ENCODE data around the gene ALLC.

ALLC gene

DNA sequence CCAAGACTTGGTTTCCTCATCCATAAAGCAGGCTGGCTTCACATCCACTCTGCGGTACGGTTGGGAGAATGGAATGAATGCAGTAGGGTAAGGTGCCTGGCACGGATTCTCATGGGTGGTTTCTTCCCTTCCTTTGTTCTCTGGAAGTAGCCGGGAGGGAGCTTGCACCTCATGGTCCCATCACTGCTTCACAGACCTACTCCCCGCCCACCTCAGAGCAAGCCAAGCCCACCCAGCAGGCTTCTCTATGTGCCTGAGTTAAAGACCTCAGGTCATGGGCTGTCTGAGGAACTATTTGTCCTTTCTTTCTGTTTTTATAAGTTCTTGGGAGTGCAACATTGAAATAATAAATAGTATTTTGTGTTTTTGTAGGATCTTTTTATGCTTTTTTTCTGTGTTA, 48.9 kb downstream of the ALLC start:
- Histone ChIP-seq H3K27ac (ENCODE audit: low read depth, low read length) (no peak overlapping the region), H3K36me3 (ENCODE audit: control insufficient read depth in 5 of 5, insufficient read depth in 5 of 5, low read length in 5 of 5) (no peaks in the 10 kb centered on the region), H3K9me3 (ENCODE audit: control insufficient read depth in 5 of 5, low read length in 5 of 5) (no peaks in the 10 kb centered on the region), H3K27me3 (ENCODE audit: control insufficient read depth in 5 of 5, insufficient read depth in 4 of 5, low read length in 5 of 5) (peaks cover 14 to 38% (median 20%) of the 10 kb centered on the region in 5 donors), H3K9ac (ENCODE audit: low read length in 5 of 5) (no peak overlapping the region), H3K4me1 (ENCODE audit: control insufficient read depth in 5 of 5, insufficient read depth in 5 of 5, low read length in 5 of 5) (peaks cover 0 to 5% (median 3%) of the 10 kb centered on the region in 5 donors), H3K4me3 (ENCODE audit: low read depth in 1 of 5, low read length in 5 of 5) (no peak overlapping the region)

GRCh38 chr2:3708576-3708975, 50.6 kb downstream of the ALLC start:
- peaks cover 0 to 5% (median 3%) of the 10 kb centered on the region in 5 donors for H3K4me1 ChIP-seq (ENCODE audit: control insufficient read depth in 5 of 5, insufficient read depth in 5 of 5, low read length in 5 of 5)
- H3K36me3 ChIP-seq (ENCODE audit: control insufficient read depth in 5 of 5, insufficient read depth in 5 of 5, low read length in 5 of 5): no peaks in the 10 kb centered on the region
- no peaks in the 10 kb centered on the region for H3K9me3 ChIP-seq (ENCODE audit: control insufficient read depth in 5 of 5, low read length in 5 of 5)
- H3K27me3 ChIP-seq (ENCODE audit: control insufficient read depth in 5 of 5, insufficient read depth in 4 of 5, low read length in 5 of 5): peaks cover 7 to 25% (median 11%) of the 10 kb centered on the region in 5 donors
- H3K4me3 ChIP-seq (ENCODE audit: low read depth in 1 of 5, low read length in 5 of 5): no peak overlapping the region
- no peak overlapping the region for H3K9ac ChIP-seq (ENCODE audit: low read length in 5 of 5)
- H3K27ac ChIP-seq (ENCODE audit: low read depth, low read length): no peak overlapping the region

DNA sequence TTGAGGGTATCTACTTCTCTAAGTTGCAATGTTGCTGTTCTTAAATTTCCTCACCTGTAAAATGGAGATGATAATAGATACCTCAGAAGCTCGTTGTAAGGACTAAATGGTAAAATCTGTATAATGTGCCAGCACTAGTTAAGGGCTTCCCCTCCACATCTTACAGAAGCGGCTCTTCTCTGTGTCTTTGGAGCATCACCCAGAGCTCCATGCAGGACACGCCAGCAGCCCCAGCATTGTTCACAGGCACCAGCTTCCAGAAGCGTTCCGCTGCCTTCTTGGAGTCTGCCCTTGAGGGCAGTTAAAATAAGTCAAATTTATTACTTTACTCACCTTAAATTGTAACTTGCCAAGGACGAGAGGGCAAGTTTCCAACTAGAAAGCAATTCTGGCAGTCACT, 51.2 kb downstream of the ALLC start:
- Histone ChIP-seq H3K36me3 (ENCODE audit: control insufficient read depth in 5 of 5, insufficient read depth in 5 of 5, low read length in 5 of 5) (no peaks in the 10 kb centered on the region), H3K4me1 (ENCODE audit: control insufficient read depth in 5 of 5, insufficient read depth in 5 of 5, low read length in 5 of 5) (no peaks in the 10 kb centered on the region), H3K9ac (ENCODE audit: low read length in 5 of 5) (no peak overlapping the region), H3K4me3 (ENCODE audit: low read depth in 1 of 5, low read length in 5 of 5) (no peak overlapping the region), H3K9me3 (ENCODE audit: control insufficient read depth in 5 of 5, low read length in 5 of 5) (no peaks in the 10 kb centered on the region), H3K27ac (ENCODE audit: low read depth, low read length) (no peak overlapping the region), H3K27me3 (ENCODE audit: control insufficient read depth in 5 of 5, insufficient read depth in 4 of 5, low read length in 5 of 5) (peaks cover 4 to 21% (median 7%) of the 10 kb centered on the region in 5 donors)

GRCh38 chr2:3712424-3712823, 54.4 kb downstream of the ALLC start:
- Histone ChIP-seq H3K27me3 (ENCODE audit: control insufficient read depth in 5 of 5, insufficient read depth in 4 of 5, low read length in 5 of 5) (peaks cover 0 to 9% (median 0%) of the 10 kb centered on the region in 5 donors), H3K27ac (ENCODE audit: low read depth, low read length) (no peak overlapping the region), H3K9me3 (ENCODE audit: control insufficient read depth in 5 of 5, low read length in 5 of 5) (no peaks in the 10 kb centered on the region)

GRCh38 chr2:3712831-3713503, 55.0 kb downstream of the ALLC start:
- Histone ChIP-seq H3K4me1 (ENCODE audit: control insufficient read depth in 5 of 5, insufficient read depth in 5 of 5, low read length in 5 of 5) (no peaks in the 10 kb centered on the region), H3K9ac (ENCODE audit: low read length in 5 of 5) (no peak overlapping the region), H3K9me3 (ENCODE audit: control insufficient read depth in 5 of 5, low read length in 5 of 5) (no peaks in the 10 kb centered on the region), H3K4me3 (ENCODE audit: low read depth in 1 of 5, low read length in 5 of 5) (no peak overlapping the region), H3K27ac (ENCODE audit: low read depth, low read length) (no peak overlapping the region), H3K36me3 (ENCODE audit: control insufficient read depth in 5 of 5, insufficient read depth in 5 of 5, low read length in 5 of 5) (no peaks in the 10 kb centered on the region), H3K27me3 (ENCODE audit: control insufficient read depth in 5 of 5, insufficient read depth in 4 of 5, low read length in 5 of 5) (peaks cover 0 to 7% (median 0%) of the 10 kb centered on the region in 5 donors)

More at GRCh38 chr2:3712424-3712823, 54.4 kb downstream of the ALLC start:
- H3K4me1 ChIP-seq (ENCODE audit: control insufficient read depth in 5 of 5, insufficient read depth in 5 of 5, low read length in 5 of 5): no peaks in the 10 kb centered on the region
- H3K9ac ChIP-seq (ENCODE audit: low read length in 5 of 5): no peak overlapping the region
- no peak overlapping the region for H3K4me3 ChIP-seq (ENCODE audit: low read depth in 1 of 5, low read length in 5 of 5)
- no peaks in the 10 kb centered on the region for H3K36me3 ChIP-seq (ENCODE audit: control insufficient read depth in 5 of 5, insufficient read depth in 5 of 5, low read length in 5 of 5)

- H3K4me1 ChIP-seq (ENCODE audit: control insufficient read depth in 5 of 5, insufficient read depth in 5 of 5, low read length in 5 of 5): no peaks in the 10 kb centered on the region
- H3K9ac ChIP-seq (ENCODE audit: low read length in 5 of 5): no peak overlapping the region
- no peak overlapping the region for H3K27ac ChIP-seq (ENCODE audit: low read depth, low read length)
- peaks cover 0 to 3% (median 0%) of the 10 kb centered on the region in 5 donors for H3K27me3 ChIP-seq (ENCODE audit: control insufficient read depth in 5 of 5, insufficient read depth in 4 of 5, low read length in 5 of 5)
- H3K9me3 ChIP-seq (ENCODE audit: control insufficient read depth in 5 of 5, low read length in 5 of 5): peaks cover 0 to 7% (median 0%) of the 10 kb centered on the region in 5 donors
- H3K4me3 ChIP-seq (ENCODE audit: low read depth in 1 of 5, low read length in 5 of 5): no peak overlapping the region
- no peaks in the 10 kb centered on the region for H3K36me3 ChIP-seq (ENCODE audit: control insufficient read depth in 5 of 5, insufficient read depth in 5 of 5, low read length in 5 of 5)
These were observed 60.7 kb downstream of the ALLC start for GRCh38 chr2:3718679-3719078.

DNA sequence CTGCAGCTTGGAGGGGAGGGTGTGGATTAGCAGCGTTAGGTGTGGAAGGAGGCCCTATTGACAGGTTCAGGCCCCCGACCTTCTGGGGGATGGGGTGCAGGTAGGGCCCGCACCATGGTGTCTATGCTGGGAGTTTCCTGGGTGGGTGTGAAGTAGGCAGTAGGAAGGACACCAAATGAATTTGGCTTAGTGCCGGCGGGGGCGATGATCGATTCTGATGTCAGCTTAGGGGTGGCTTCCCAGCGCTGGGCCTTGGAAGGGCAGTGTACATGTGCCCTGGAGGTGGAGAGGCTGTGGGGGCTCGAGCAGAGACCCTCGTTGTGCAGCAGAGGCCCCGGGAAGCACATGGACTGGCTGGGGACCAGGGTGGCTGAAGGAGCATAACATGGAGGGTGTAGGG, 67.0 kb downstream of the ALLC start:
- Histone ChIP-seq H3K9ac (ENCODE audit: low read length in 5 of 5) (no peak overlapping the region), H3K9me3 (ENCODE audit: control insufficient read depth in 5 of 5, low read length in 5 of 5) (peaks cover 0 to 7% (median 0%) of the 10 kb centered on the region in 5 donors), H3K27me3 (ENCODE audit: control insufficient read depth in 5 of 5, insufficient read depth in 4 of 5, low read length in 5 of 5) (peaks cover 6 to 26% (median 20%) of the 10 kb centered on the region in 5 donors), H3K27ac (ENCODE audit: low read depth, low read length) (no peak overlapping the region), H3K4me3 (ENCODE audit: low read depth in 1 of 5, low read length in 5 of 5) (no peak overlapping the region), H3K36me3 (ENCODE audit: control insufficient read depth in 5 of 5, insufficient read depth in 5 of 5, low read length in 5 of 5) (no peaks in the 10 kb centered on the region), H3K4me1 (ENCODE audit: control insufficient read depth in 5 of 5, insufficient read depth in 5 of 5, low read length in 5 of 5) (peaks cover 0 to 10% (median 8%) of the 10 kb centered on the region in 5 donors)

- H3K9ac ChIP-seq (ENCODE audit: low read length in 5 of 5): no peak overlapping the region
These were observed 67.7 kb downstream of the ALLC start for GRCh38 chr2:3725458-3726250.

GRCh38 chr2:3726511-3726910, 68.5 kb downstream of the ALLC start:
- no peak overlapping the region for H3K9ac ChIP-seq (ENCODE audit: low read length in 5 of 5)
- no peak overlapping the region for H3K4me3 ChIP-seq (ENCODE audit: low read depth in 1 of 5, low read length in 5 of 5)
- H3K4me1 ChIP-seq (ENCODE audit: control insufficient read depth in 5 of 5, insufficient read depth in 5 of 5, low read length in 5 of 5): peaks cover 0 to 10% (median 8%) of the 10 kb centered on the region in 5 donors
- H3K27ac ChIP-seq (ENCODE audit: low read depth, low read length): no peak overlapping the region
- no peaks in the 10 kb centered on the region for H3K9me3 ChIP-seq (ENCODE audit: control insufficient read depth in 5 of 5, low read length in 5 of 5)
- peaks cover 6 to 26% (median 20%) of the 10 kb centered on the region in 5 donors for H3K27me3 ChIP-seq (ENCODE audit: control insufficient read depth in 5 of 5, insufficient read depth in 4 of 5, low read length in 5 of 5)
- H3K36me3 ChIP-seq (ENCODE audit: control insufficient read depth in 5 of 5, insufficient read depth in 5 of 5, low read length in 5 of 5): no peaks in the 10 kb centered on the region

More at GRCh38 chr2:3725458-3726250, 67.7 kb downstream of the ALLC start:
- Histone ChIP-seq H3K27me3 (ENCODE audit: control insufficient read depth in 5 of 5, insufficient read depth in 4 of 5, low read length in 5 of 5) (peaks cover 6 to 26% (median 20%) of the 10 kb centered on the region in 5 donors), H3K36me3 (ENCODE audit: control insufficient read depth in 5 of 5, insufficient read depth in 5 of 5, low read length in 5 of 5) (no peaks in the 10 kb centered on the region), H3K9me3 (ENCODE audit: control insufficient read depth in 5 of 5, low read length in 5 of 5) (peaks cover 0 to under 1% (median 0%) of the 10 kb centered on the region in 5 donors), H3K4me1 (ENCODE audit: control insufficient read depth in 5 of 5, insufficient read depth in 5 of 5, low read length in 5 of 5) (peaks cover 0 to 10% (median 8%) of the 10 kb centered on the region in 5 donors), H3K27ac (ENCODE audit: low read depth, low read length) (no peak overlapping the region), H3K4me3 (ENCODE audit: low read depth in 1 of 5, low read length in 5 of 5) (no peak overlapping the region)
